ENCODE results near the gene A3GALT2.

Gene A3GALT2

GRCh38 chr1:33271666-33272505, 49.0 kb downstream of the A3GALT2 start:
- no peak for DNase-seq (ENCODE audit: low read depth)

- no peak for DNase-seq (ENCODE audit: low read depth)
Measured at GRCh38 chr1:33270808-33271465, 50.0 kb downstream of the A3GALT2 start.

GRCh38 chr1:33270379-33270778, 50.5 kb downstream of the A3GALT2 start:
- DNase-seq (ENCODE audit: low read depth), result no peak

- DNase-seq (ENCODE audit: low read depth), result no peak
Measured at GRCh38 chr1:33269621-33270020, 51.3 kb downstream of the A3GALT2 start.

- no peak for DNase-seq (ENCODE audit: low read depth)
Measured at GRCh38 chr1:33268927-33269610, 51.8 kb downstream of the A3GALT2 start.

- DNase-seq (ENCODE audit: low read depth), result no peak
Measured at GRCh38 chr1:33268457-33268856, 52.4 kb downstream of the A3GALT2 start.

GRCh38 chr1:33267468-33268205, 53.3 kb downstream of the A3GALT2 start:
- no peak for DNase-seq (ENCODE audit: low read depth)

- no peak for DNase-seq (ENCODE audit: low read depth)
Measured at GRCh38 chr1:33266766-33267165, 54.1 kb downstream of the A3GALT2 start.

- no peak for DNase-seq (ENCODE audit: low read depth)
Measured at GRCh38 chr1:33265780-33266605, 54.9 kb downstream of the A3GALT2 start.

GRCh38 chr1:33263890-33264504, 56.9 kb downstream of the A3GALT2 start:
- no peak for DNase-seq (ENCODE audit: low read depth)

- no peak for DNase-seq (ENCODE audit: low read depth)
Measured at GRCh38 chr1:33261344-33261743, 59.6 kb downstream of the A3GALT2 start.

- DNase-seq (ENCODE audit: low read depth), result no peak
Measured at GRCh38 chr1:33260439-33260838, 60.5 kb downstream of the A3GALT2 start.

GRCh38 chr1:33259879-33260278, 61.0 kb downstream of the A3GALT2 start:
- DNase-seq (ENCODE audit: low read depth), result no peak

GRCh38 chr1:33258788-33259274, 62.1 kb downstream of the A3GALT2 start:
- no peak for DNase-seq (ENCODE audit: low read depth)

- DNase-seq (ENCODE audit: low read depth), result no peak
Measured at GRCh38 chr1:33257772-33258712, 62.9 kb downstream of the A3GALT2 start.

GRCh38 chr1:33257207-33257771, 63.6 kb downstream of the A3GALT2 start:
- no peak for DNase-seq (ENCODE audit: low read depth)
